ENCODE results near the gene PAPLN. TPM values are rescaled to one million over a fixed set of nuclear protein-coding genes. Genes with fewer than 3 reads are reported as not detected.

PAPLN gene
- polyA plus RNA-seq, 1 donor (not counting 4 experiments of a cell fraction or from before 2014, with no cell fraction given) = 8.2 TPM

GRCh38 chr14:73273799-73274198 is 36.5 kb downstream of the PAPLN start:
- FAIRE-seq = no peak
- no peaks in the 10 kb centered on the region for H3K9me1 ChIP-seq (ENCODE audit: control insufficient read depth, extremely low read depth, insufficient read depth, low read length)
- H3K4me2 ChIP-seq (ENCODE audit: control insufficient read depth, extremely low read depth, insufficient read depth, low read depth, low read length) = no peak overlapping the region
- TF ChIP-seq CTCF (optimal IDR thresholded peaks at IDR 0.05 in 1 of 3, IDR thresholded peaks at IDR 0.05 in 1 of 3, conservative IDR thresholded peaks at IDR 0.05 in 1 of 3; ENCODE audit: extremely low read depth in 1 of 3, insufficient read depth in 2 of 3, low read length in 3 of 3) (no peak), EZH2 (IDR thresholded peaks at IDR 0.05; ENCODE audit: low read length) (no peak)
- H3K9ac ChIP-seq (ENCODE audit: control insufficient read depth, extremely low read depth, insufficient read depth, low read length) = no peak overlapping the region
- dilution Hi-C loops (cut with MboI; ENCODE audit: extremely low pct_ligation_motif_present, low sequenced_read_pairs) = no loop called here
- H3K4me1 ChIP-seq (ENCODE audit: control insufficient read depth, extremely low read depth, insufficient read depth, low read length) = no peaks in the 10 kb centered on the region
- no peak overlapping the region for H3K27ac ChIP-seq (ENCODE audit: control insufficient read depth, insufficient read depth, low read length)
- H3K9me3 ChIP-seq (ENCODE audit: control insufficient read depth, low read depth, low read length) = no peaks in the 10 kb centered on the region
- H3K27me3 ChIP-seq (ENCODE audit: control insufficient read depth, extremely low read depth, insufficient read depth, low read length) = no peaks in the 10 kb centered on the region
- H2AFZ ChIP-seq (ENCODE audit: control insufficient read depth, low read length) = no peak overlapping the region
- no peaks in the 10 kb centered on the region for H3K79me2 ChIP-seq (ENCODE audit: control insufficient read depth, insufficient read depth, low read length)
- no peak for DNase-seq (ENCODE audit: low read depth, low spot score)
- no peak overlapping the region for H3K4me3 ChIP-seq (ENCODE audit: control insufficient read depth in 2 of 3, extremely low read depth in 1 of 3, insufficient read depth in 2 of 3, low read depth in 1 of 3, low read length in 3 of 3)
- no peaks in the 10 kb centered on the region for H4K20me1 ChIP-seq (ENCODE audit: control insufficient read depth, extremely low read depth, insufficient read depth, low read length)
- H3K36me3 ChIP-seq (ENCODE audit: control insufficient read depth in 2 of 2, extremely low read depth in 1 of 2, insufficient read depth in 2 of 2, low read length in 2 of 2) = peaks cover 15 to 29% of the 10 kb centered on the region in 2 experiments

GRCh38 chr14:73276836-73277235 is 39.5 kb downstream of the PAPLN start:
- Histone ChIP-seq H3K4me2 (ENCODE audit: control insufficient read depth, extremely low read depth, insufficient read depth, low read depth, low read length) (no peak overlapping the region), H3K27me3 (ENCODE audit: control insufficient read depth, extremely low read depth, insufficient read depth, low read length) (no peaks in the 10 kb centered on the region), H3K27ac (ENCODE audit: control insufficient read depth, insufficient read depth, low read length) (no peak overlapping the region), H3K36me3 (ENCODE audit: control insufficient read depth in 2 of 2, extremely low read depth in 1 of 2, insufficient read depth in 2 of 2, low read length in 2 of 2) (peaks cover 18 to 31% of the 10 kb centered on the region in 2 experiments), H3K4me3 (ENCODE audit: control insufficient read depth in 2 of 3, extremely low read depth in 1 of 3, insufficient read depth in 2 of 3, low read depth in 1 of 3, low read length in 3 of 3) (no peak overlapping the region), H2AFZ (ENCODE audit: control insufficient read depth, low read length) (no peak overlapping the region), H3K9ac (ENCODE audit: control insufficient read depth, extremely low read depth, insufficient read depth, low read length) (no peak overlapping the region), H4K20me1 (ENCODE audit: control insufficient read depth, extremely low read depth, insufficient read depth, low read length) (no peaks in the 10 kb centered on the region), H3K9me1 (ENCODE audit: control insufficient read depth, extremely low read depth, insufficient read depth, low read length) (no peaks in the 10 kb centered on the region), H3K79me2 (ENCODE audit: control insufficient read depth, insufficient read depth, low read length) (no peaks in the 10 kb centered on the region), H3K9me3 (ENCODE audit: control insufficient read depth, low read depth, low read length) (no peaks in the 10 kb centered on the region), H3K4me1 (ENCODE audit: control insufficient read depth, extremely low read depth, insufficient read depth, low read length) (no peaks in the 10 kb centered on the region)
- DNase-seq (ENCODE audit: low read depth, low spot score) = no peak
- dilution Hi-C loops (cut with MboI; ENCODE audit: extremely low pct_ligation_motif_present, low sequenced_read_pairs) = no loop called here
- TF ChIP-seq CTCF (optimal IDR thresholded peaks at IDR 0.05 in 1 of 3, IDR thresholded peaks at IDR 0.05 in 1 of 3, conservative IDR thresholded peaks at IDR 0.05 in 1 of 3; ENCODE audit: extremely low read depth in 1 of 3, insufficient read depth in 2 of 3, low read length in 3 of 3) (no peak), EZH2 (IDR thresholded peaks at IDR 0.05; ENCODE audit: low read length) (no peak)
- no peak for FAIRE-seq
